Measurements from ENCODE around the gene TNFRSF8. TPM values are rescaled to one million over a fixed set of nuclear protein-coding genes. Genes with fewer than 3 reads are reported as not detected.

TNFRSF8 gene
- total and polyA plus RNA-seq, 9 of the 15 experiments (the other 6 are each of a cell fraction or from before 2014, with no cell fraction given): 3.5 to 38.4 (median 17.1) TPM

DNA sequence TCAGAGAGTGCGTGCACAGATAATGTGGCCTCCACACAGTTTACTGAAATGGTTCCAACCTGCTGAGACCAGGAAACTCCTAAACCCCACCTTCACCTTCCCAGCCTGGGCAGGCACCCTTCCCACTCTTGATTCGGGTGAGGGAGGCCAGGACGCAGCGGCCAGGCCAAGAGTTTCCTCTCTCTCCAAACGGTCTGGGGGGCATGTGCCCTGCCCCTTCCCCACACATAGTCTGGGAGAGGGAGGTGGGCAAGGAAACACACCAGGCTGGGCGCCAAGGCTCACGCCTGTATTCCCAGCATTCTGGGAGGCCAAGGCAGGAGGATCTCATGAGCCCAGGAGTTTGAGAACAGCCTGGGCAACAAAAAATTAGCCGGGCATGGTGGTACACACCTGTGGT is 9.6 kb downstream of the TNFRSF8 start:
- peak overlapping the region in 1 of 2 experiments; percentile 72; a peak in 1 of 4 replicates for H3K9ac ChIP-seq (ENCODE audit: insufficient read depth in 1 of 2, low read depth in 2 of 2, low read length in 2 of 2)
- H3K4me1 ChIP-seq (replicated peaks in 1 of 2; ENCODE audit: control insufficient read depth in 2 of 2, insufficient read depth in 2 of 2, low read length in 2 of 2): peaks cover 43 to 53% of the 10 kb centered on the region in 2 experiments
- H4K20me1 ChIP-seq (replicated peaks; ENCODE audit: control insufficient read depth, insufficient read depth, low read length): no peaks in the 10 kb centered on the region
- H3K9me3 ChIP-seq (replicated peaks; ENCODE audit: control insufficient read depth, insufficient read depth, low read depth, low read length): no peaks in the 10 kb centered on the region
- WGBS (ENCODE audit: insufficient coverage, low coverage, missing lambda C conversion rate): 80% methylated on average over 8 of the region's 8 CpGs
- ChIA-PET CTCF (ENCODE audit: low intra/inter-chr PET ratio) (no interaction called here), POLR2A (interaction anchor here (1.6 to 8.1 kb wide), 2 partner anchors 9 to 164 kb away, joined by 3 to 73 read pairs; partner anchors contain the start of gene TNFRSF8)
- H3K9me1 ChIP-seq (ENCODE audit: control insufficient read depth, insufficient read depth, low read length): no peaks in the 10 kb centered on the region
- ATAC-seq: no peak
- H3K79me2 ChIP-seq (ENCODE audit: control insufficient read depth, insufficient read depth, low read length): peaks cover 16% of the 10 kb centered on the region; the same call in 2 of the 3 replicates
- no peak overlapping the region for H3K4me3 ChIP-seq
- TF ChIP-seq, protein P1, sequence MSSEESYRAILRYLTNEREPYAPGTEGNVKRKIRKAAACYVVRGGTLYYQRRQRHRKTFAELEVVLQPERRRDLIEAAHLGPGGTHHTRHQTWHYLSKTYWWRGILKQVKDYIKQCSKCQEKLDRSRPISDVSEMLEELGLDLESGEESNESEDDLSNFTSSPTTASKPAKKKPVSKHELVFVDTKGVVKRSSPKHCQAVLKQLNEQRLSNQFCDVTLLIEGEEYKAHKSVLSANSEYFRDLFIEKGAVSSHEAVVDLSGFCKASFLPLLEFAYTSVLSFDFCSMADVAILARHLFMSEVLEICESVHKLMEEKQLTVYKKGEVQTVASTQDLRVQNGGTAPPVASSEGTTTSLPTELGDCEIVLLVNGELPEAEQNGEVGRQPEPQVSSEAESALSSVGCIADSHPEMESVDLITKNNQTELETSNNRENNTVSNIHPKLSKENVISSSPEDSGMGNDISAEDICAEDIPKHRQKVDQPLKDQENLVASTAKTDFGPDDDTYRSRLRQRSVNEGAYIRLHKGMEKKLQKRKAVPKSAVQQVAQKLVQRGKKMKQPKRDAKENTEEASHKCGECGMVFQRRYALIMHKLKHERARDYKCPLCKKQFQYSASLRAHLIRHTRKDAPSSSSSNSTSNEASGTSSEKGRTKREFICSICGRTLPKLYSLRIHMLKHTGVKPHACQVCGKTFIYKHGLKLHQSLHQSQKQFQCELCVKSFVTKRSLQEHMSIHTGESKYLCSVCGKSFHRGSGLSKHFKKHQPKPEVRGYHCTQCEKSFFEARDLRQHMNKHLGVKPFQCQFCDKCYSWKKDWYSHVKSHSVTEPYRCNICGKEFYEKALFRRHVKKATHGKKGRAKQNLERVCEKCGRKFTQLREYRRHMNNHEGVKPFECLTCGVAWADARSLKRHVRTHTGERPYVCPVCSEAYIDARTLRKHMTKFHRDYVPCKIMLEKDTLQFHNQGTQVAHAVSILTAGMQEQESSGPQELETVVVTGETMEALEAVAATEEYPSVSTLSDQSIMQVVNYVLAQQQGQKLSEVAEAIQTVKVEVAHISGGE (CRISPR knock-in tag; IDR thresholded peaks at IDR 0.05): no peak
- TF ChIP-seq TBL1XR1 (IDR thresholded peaks at IDR 0.05; ENCODE audit: low read length in 2 of 2): no peak
- TF ChIP-seq NCOA4 (IDR thresholded peaks at IDR 0.05; ENCODE audit: partially characterized antibody): no peak
- TF ChIP-seq RBFOX2 (IDR thresholded peaks at IDR 0.05; ENCODE audit: low read depth, low read length): 0 out of 2 replicates have a peak, but pooled peaks have one; percentile 39
- H2AFZ ChIP-seq (ENCODE audit: low read depth, low read length): no peak overlapping the region
- no peak for FAIRE-seq
- H3K36me3 ChIP-seq (ENCODE audit: control insufficient read depth, insufficient read depth, low read length): peaks cover 48% of the 10 kb centered on the region; the same call in 2 of the 3 replicates
- H3K4me2 ChIP-seq (ENCODE audit: insufficient read depth, low read length): no peak overlapping the region
- in situ Hi-C loops (cut with MboI): no loop called here
- no peak overlapping the region for H3K27ac ChIP-seq (ENCODE audit: extremely low read depth, low read depth, low read length)
- no peak for DNase-seq (ENCODE audit: extremely low read depth in 1 of 4, low spot score in 3 of 4)
- intact Hi-C loops (cut with micrococcal nuclease): no loop called here
- no peaks in the 10 kb centered on the region for H3K27me3 ChIP-seq (ENCODE audit: control insufficient read depth in 2 of 2, insufficient read depth in 2 of 2, low read length in 2 of 2)
- BruUV-seq (replicated peaks): no TSS peak
